Neural progenitor cell (in vitro differentiated cells): ENCODE measurements around the gene DOCK9.

Source experiments
- EZH2 ChIP-seq: fragments of 200-600 bp; sonication (generic); IDR thresholded peaks from 2 replicates; pipeline ENCODE4 v1.6.1; 2017; ENCODE audit warnings: antibody characterized with exemption, mild to moderate bottlenecking, moderate library complexity
- TF ChIP-seq, protein P1 (sequence below): fragments of 200-600 bp; sonication (generic); IDR thresholded peaks from 2 replicates; pipeline ENCODE4 v1.5.1; 2017; ENCODE audit warnings: antibody characterized with exemption, mild to moderate bottlenecking

DNA sequence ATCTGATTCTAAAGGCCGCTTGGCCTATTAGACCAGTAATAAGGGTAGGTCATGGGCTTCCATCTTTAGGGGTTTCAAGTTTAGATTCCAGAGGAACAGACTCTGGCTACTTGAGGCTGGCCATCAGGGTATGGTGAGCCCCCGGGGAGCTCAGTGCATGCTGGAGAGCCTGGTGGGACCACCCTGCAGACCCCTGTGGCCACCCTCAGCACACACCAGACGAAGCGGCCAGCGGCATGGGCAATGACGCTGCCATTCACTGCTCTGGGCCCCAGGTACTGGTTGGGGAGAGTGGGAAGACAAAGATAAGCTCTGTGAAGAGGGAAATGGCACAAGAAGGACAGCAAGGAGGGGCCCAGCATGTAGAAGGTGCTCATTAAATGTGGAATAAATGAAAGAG lies 126.6 kb downstream of the DOCK9 start:
- TF ChIP-seq, protein P1, sequence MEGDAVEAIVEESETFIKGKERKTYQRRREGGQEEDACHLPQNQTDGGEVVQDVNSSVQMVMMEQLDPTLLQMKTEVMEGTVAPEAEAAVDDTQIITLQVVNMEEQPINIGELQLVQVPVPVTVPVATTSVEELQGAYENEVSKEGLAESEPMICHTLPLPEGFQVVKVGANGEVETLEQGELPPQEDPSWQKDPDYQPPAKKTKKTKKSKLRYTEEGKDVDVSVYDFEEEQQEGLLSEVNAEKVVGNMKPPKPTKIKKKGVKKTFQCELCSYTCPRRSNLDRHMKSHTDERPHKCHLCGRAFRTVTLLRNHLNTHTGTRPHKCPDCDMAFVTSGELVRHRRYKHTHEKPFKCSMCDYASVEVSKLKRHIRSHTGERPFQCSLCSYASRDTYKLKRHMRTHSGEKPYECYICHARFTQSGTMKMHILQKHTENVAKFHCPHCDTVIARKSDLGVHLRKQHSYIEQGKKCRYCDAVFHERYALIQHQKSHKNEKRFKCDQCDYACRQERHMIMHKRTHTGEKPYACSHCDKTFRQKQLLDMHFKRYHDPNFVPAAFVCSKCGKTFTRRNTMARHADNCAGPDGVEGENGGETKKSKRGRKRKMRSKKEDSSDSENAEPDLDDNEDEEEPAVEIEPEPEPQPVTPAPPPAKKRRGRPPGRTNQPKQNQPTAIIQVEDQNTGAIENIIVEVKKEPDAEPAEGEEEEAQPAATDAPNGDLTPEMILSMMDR = no peak
- no peak for TF ChIP-seq EZH2
